H9 (cell line): ENCODE measurements around the gene PTPRJ. TPM values are rescaled to one million over a fixed set of nuclear protein-coding genes. Genes with fewer than 3 reads are reported as not detected.

Source experiments
- DNase-seq: peaks from one replicate; pipeline ENCODE4 v3.0.0-alpha.2; 2017
- H2AFZ ChIP-seq: one replicate; pipeline ENCODE4 v1.6.1; 2013; ENCODE audit warnings: mild to moderate bottlenecking, low read length, control low read depth, moderate library complexity
- H2AK5ac ChIP-seq: 2 replicates; pipeline ENCODE4 v1.6.1; 2013; ENCODE audit warnings: low read length, control low read depth, mixed read lengths; ENCODE audit not compliant: insufficient read length
- H2BK120ac ChIP-seq: one replicate; pipeline ENCODE4 v1.6.1; 2013; ENCODE audit warnings: low read depth, mild to moderate bottlenecking, low read length, control low read depth, inconsistent platforms; ENCODE audit not compliant: poor library complexity, severe bottlenecking
- H2BK12ac ChIP-seq: 2 replicates; pipeline ENCODE4 v1.6.1; 2013; ENCODE audit warnings: low read length, control low read depth, mixed read lengths, low read depth; ENCODE audit not compliant: insufficient read length
- H2BK15ac ChIP-seq: 2 replicates; pipeline ENCODE4 v1.6.1; 2013; ENCODE audit warnings: low read depth, low read length, control low read depth
- H2BK20ac ChIP-seq: one replicate; pipeline ENCODE4 v1.6.1; 2013; ENCODE audit warnings: low read depth, mild to moderate bottlenecking, low read length, control low read depth, inconsistent platforms; ENCODE audit not compliant: poor library complexity, severe bottlenecking
- H2BK5ac ChIP-seq: 2 replicates; pipeline ENCODE4 v1.6.1; 2013; ENCODE audit warnings: low read length, control low read depth, mixed read lengths; ENCODE audit not compliant: insufficient read length
- H3K14ac ChIP-seq: 2 replicates; pipeline ENCODE4 v1.6.1; 2013; ENCODE audit warnings: low read length, control low read depth; ENCODE audit not compliant: insufficient read depth
- H3K18ac ChIP-seq: 2 replicates; pipeline ENCODE4 v1.6.1; 2013; ENCODE audit warnings: low read depth, mild to moderate bottlenecking, mixed read lengths, low read length, control low read depth; ENCODE audit not compliant: insufficient read length
- H3K23ac ChIP-seq: 2 replicates; pipeline ENCODE4 v1.6.1; 2013; ENCODE audit warnings: low read length, control low read depth, mixed read lengths, low read depth; ENCODE audit not compliant: insufficient read length
- H3K23me2 ChIP-seq: 2 replicates; pipeline ENCODE4 v1.6.1; 2013; ENCODE audit warnings: low read depth, mild to moderate bottlenecking, mixed read lengths, low read length, control low read depth; ENCODE audit not compliant: insufficient read length, poor library complexity, severe bottlenecking
- H3K27ac ChIP-seq: 2 replicates; pipeline ENCODE4 v1.5.1; 2013; ENCODE audit warnings: low read length, control low read depth, mixed read lengths, low read depth; ENCODE audit not compliant: insufficient read length
- H3K27me3 ChIP-seq: 2 replicates; pipeline ENCODE4 v1.6.1; 2013; ENCODE audit warnings: low read length, control low read depth, inconsistent platforms; ENCODE audit not compliant: insufficient read depth
- H3K4ac ChIP-seq: 2 replicates; pipeline ENCODE4 v1.6.1; 2013; ENCODE audit warnings: low read depth, mild to moderate bottlenecking, control low read depth, inconsistent platforms, low read length, moderate library complexity
- H3K4me1 ChIP-seq: 2 replicates; pipeline ENCODE4 v1.6.1; 2013; ENCODE audit warnings: low read length, control low read depth, inconsistent platforms; ENCODE audit not compliant: insufficient read depth
- H3K4me2 ChIP-seq: 2 replicates; pipeline ENCODE4 v1.6.1; 2013; ENCODE audit warnings: low read length, control low read depth, mixed read lengths; ENCODE audit not compliant: insufficient read length, insufficient read depth
- H3K56ac ChIP-seq: 2 replicates; pipeline ENCODE4 v1.6.1; 2013; ENCODE audit warnings: low read depth, mild to moderate bottlenecking, mixed read lengths, low read length, control low read depth; ENCODE audit not compliant: insufficient read length
- H3K79me1 ChIP-seq: 2 replicates; pipeline ENCODE4 v1.6.1; 2013; ENCODE audit warnings: low read depth, mild to moderate bottlenecking, moderate library complexity, low read length, control low read depth, inconsistent platforms; ENCODE audit not compliant: insufficient read depth, poor library complexity, severe bottlenecking
- H3K79me2 ChIP-seq: 2 replicates; pipeline ENCODE4 v1.6.1; 2013; ENCODE audit warnings: low read length, control low read depth, inconsistent platforms; ENCODE audit not compliant: insufficient read depth
- H3K9ac ChIP-seq: 2 replicates; pipeline ENCODE4 v1.6.1; 2013; ENCODE audit warnings: low read length, control low read depth, mixed read lengths; ENCODE audit not compliant: insufficient read length; ENCODE audit errors: extremely low read depth
- H3K9me3 ChIP-seq: one replicate; pipeline ENCODE4 v1.6.1; 2013; ENCODE audit warnings: low read depth, low read length, inconsistent platforms; ENCODE audit not compliant: control insufficient read depth
- H3T11ph ChIP-seq: one replicate; pipeline ENCODE4 v1.6.1; 2013; ENCODE audit warnings: mild to moderate bottlenecking, low read length, control low read depth, inconsistent platforms
- H4K20me1 ChIP-seq: one replicate; pipeline ENCODE4 v1.6.1; 2013; ENCODE audit not compliant: control insufficient read depth, insufficient read length, insufficient read depth
- H4K5ac ChIP-seq: 2 replicates; pipeline ENCODE4 v1.6.1; 2013; ENCODE audit warnings: low read depth, mild to moderate bottlenecking, mixed read lengths, low read length, control low read depth; ENCODE audit not compliant: insufficient read length
- H4K8ac ChIP-seq: replicated peaks from 2 replicates; pipeline ENCODE4 v1.6.1; 2013; ENCODE audit warnings: low read length, control low read depth, mixed read lengths, low read depth; ENCODE audit not compliant: insufficient read length
- H4K91ac ChIP-seq: 2 replicates; pipeline ENCODE4 v1.6.1; 2013; ENCODE audit warnings: low read depth, mild to moderate bottlenecking, moderate library complexity, mixed read lengths, low read length, control low read depth; ENCODE audit not compliant: insufficient read length
- H3K27ac Mint-ChIP-seq, 3 experiments: 2 replicates in 2 of 3; 3 replicates in 1 of 3; pipeline ENCODE4 v1.8.0; 2020 to 2021; ENCODE audit warnings: mixed read lengths in 3 of 3, mild to moderate bottlenecking in 1 of 3, moderate library complexity in 1 of 3
- H3K27me3 Mint-ChIP-seq: 2 replicates; pipeline ENCODE4 v1.8.0; 2021; ENCODE audit warnings: low read depth, mild to moderate bottlenecking, moderate library complexity, mixed read lengths
- H3K36me3 Mint-ChIP-seq, 3 experiments: 2 replicates in 2 of 3; 3 replicates in 1 of 3; pipeline ENCODE4 v1.8.0; 2020 to 2021; ENCODE audit warnings: low read depth in 3 of 3, mixed read lengths in 3 of 3; ENCODE audit not compliant: insufficient read depth in 1 of 3
- H3K4me1 Mint-ChIP-seq, 2 experiments: 2 replicates each; pipeline ENCODE4 v1.8.0; 2020; ENCODE audit warnings: mixed read lengths in 2 of 2
- H3K4me3 Mint-ChIP-seq, 2 experiments: 2 replicates in 1 of 2; 3 replicates in 1 of 2; pipeline ENCODE4 v1.8.0; 2020 to 2021; ENCODE audit warnings: mild to moderate bottlenecking in 2 of 2, mixed read lengths in 2 of 2, moderate library complexity in 1 of 2
- H3K9me3 Mint-ChIP-seq, 2 experiments: 2 replicates in 1 of 2; 3 replicates in 1 of 2; pipeline ENCODE4 v1.8.0; 2020; ENCODE audit warnings: mild to moderate bottlenecking in 2 of 2, mixed read lengths in 2 of 2, moderate library complexity in 1 of 2
- CTCF ChIP-seq: fragments of 200-600 bp; sonication (generic); conservative IDR thresholded peaks from 3 replicates; pipeline ENCODE4 v1.8.0; 2021; ENCODE audit warnings: antibody characterized with exemption, mild to moderate bottlenecking
- WGBS: extraction: QIAGEN DNeasy Blood & Tissue Kit; methylation state at CpG from one replicate; pipeline ENCODE4 v1.1.7; 2013; ENCODE audit warnings: missing lambda C conversion rate, low lambda C conversion rate, mixed read lengths; ENCODE audit not compliant: insufficient read length; ENCODE audit errors: extremely low coverage; 5-methylcytosine and 5-hydroxymethylcytosine counted together
- total RNA-seq: library from RNA; stranded (reverse); gene quantifications from 2 replicates; pipeline ENCODE4 v1.2.1, GENCODE V29; 2021

PTPRJ gene
- total RNA-seq, 1 experiment from 2014 or later: 10.6 TPM

GRCh38 chr11:48082771-48083170, 102.4 kb downstream of the PTPRJ start:
- Mint-ChIP-seq H3K27ac (no peak overlapping the region), H3K4me1 (peaks cover 4 to 19% of the 10 kb centered on the region in 2 experiments), H3K4me3 (no peak overlapping the region), H3K27me3 (no peaks in the 10 kb centered on the region), H3K9me3 (no peaks in the 10 kb centered on the region; a peak in 1 of 5 replicates), H3K36me3 (no peaks in the 10 kb centered on the region; a peak in 1 of 7 replicates)
- Histone ChIP-seq H3K4me2 (no peak overlapping the region), H3K4ac (no peak overlapping the region), H2AK5ac (no peak overlapping the region), H3K9ac (no peak overlapping the region), H3K27ac (no peak overlapping the region), H3K18ac (no peak overlapping the region), H3K56ac (no peak overlapping the region), H2BK12ac (no peak overlapping the region), H3K79me1 (no peaks in the 10 kb centered on the region), H3K27me3 (no peaks in the 10 kb centered on the region), H4K91ac (no peak overlapping the region), H3T11ph (no peak overlapping the region), H2AFZ (no peak overlapping the region), H3K9me3 (no peaks in the 10 kb centered on the region), H2BK20ac (no peak overlapping the region), H4K20me1 (no peaks in the 10 kb centered on the region), H2BK15ac (no peak overlapping the region), H3K79me2 (no peaks in the 10 kb centered on the region), H3K23me2 (no peaks in the 10 kb centered on the region), H2BK5ac (no peak overlapping the region), H4K8ac (no peak overlapping the region), H3K14ac (no peak overlapping the region), H2BK120ac (no peak overlapping the region), H3K4me1 (no peaks in the 10 kb centered on the region), H4K5ac (no peak overlapping the region), H3K23ac (no peak overlapping the region)
- no peak for DNase-seq
- no CpG with 5 or more reads among the region's 2 CpGs for WGBS
- no peak for TF ChIP-seq CTCF
